DOHH2 (cell line): Measurements from ENCODE around the gene CAMTA1.

Experiments used
- H3F3A ChIP-seq: fragments of 200-600 bp; sonication (generic), shearing (Covaris generic); 2 replicates; pipeline ENCODE4 v1.6.0; 2016; ENCODE audit warnings: antibody characterized with exemption, mild to moderate bottlenecking; ENCODE audit not compliant: control insufficient read depth, insufficient read depth
- H3K27ac ChIP-seq: fragments of 200-600 bp; sonication (generic); 2 replicates; pipeline ENCODE4 v1.5.1; 2014; ENCODE audit warnings: low read depth, mild to moderate bottlenecking, low read length, moderate library complexity
- H3K27me3 ChIP-seq: fragments of 200-600 bp; sonication (generic); 2 replicates; pipeline ENCODE4 v1.6.1; 2014; ENCODE audit warnings: mild to moderate bottlenecking, low read length, mixed read lengths; ENCODE audit not compliant: control insufficient read depth
- H3K36me3 ChIP-seq: fragments of 200-600 bp; sonication (generic); 2 replicates; pipeline ENCODE4 v1.6.1; 2014; ENCODE audit warnings: mild to moderate bottlenecking, low read length, moderate library complexity, mixed read lengths; ENCODE audit not compliant: control insufficient read depth
- H3K4me1 ChIP-seq: fragments of 200-600 bp; sonication (generic); 2 replicates; pipeline ENCODE4 v1.6.1; 2014; ENCODE audit warnings: mild to moderate bottlenecking, low read length, mixed read lengths; ENCODE audit not compliant: control insufficient read depth
- H3K4me2 ChIP-seq: fragments of 200-600 bp; sonication (generic); 2 replicates; pipeline ENCODE4 v1.6.0; 2014; ENCODE audit warnings: mild to moderate bottlenecking, low read length, moderate library complexity
- H3K4me3 ChIP-seq: fragments of 200-600 bp; sonication (generic); 2 replicates; pipeline ENCODE4 v1.5.1; 2014; ENCODE audit warnings: mild to moderate bottlenecking, low read length, mixed read lengths
- H3K79me2 ChIP-seq: fragments of 200-600 bp; sonication (generic); 2 replicates; pipeline ENCODE4 v1.6.1; 2014; ENCODE audit warnings: mild to moderate bottlenecking, low read length, mixed read lengths; ENCODE audit not compliant: control insufficient read depth
- H3K9me2 ChIP-seq: fragments of 200-600 bp; sonication (generic); replicated peaks from 2 replicates; pipeline ENCODE4 v1.6.1; 2014; ENCODE audit warnings: mild to moderate bottlenecking, low read length, mixed read lengths; ENCODE audit not compliant: control insufficient read depth
- H3K9me3 ChIP-seq: fragments of 200-600 bp; sonication (generic); 2 replicates; pipeline ENCODE4 v1.6.1; 2014; ENCODE audit warnings: antibody characterized with exemption, low read length, mixed read lengths; ENCODE audit not compliant: control insufficient read depth, insufficient read depth
- H4K20me1 ChIP-seq: fragments of 200-600 bp; sonication (generic); 2 replicates; pipeline ENCODE4 v1.6.0; 2014; ENCODE audit warnings: low read depth, mild to moderate bottlenecking, antibody characterized with exemption, low read length, moderate library complexity; ENCODE audit not compliant: control insufficient read depth, insufficient read depth
- EZH2phosphoT487 ChIP-seq: fragments of 200-600 bp; sonication (generic); IDR thresholded peaks from 2 replicates; pipeline ENCODE4 v1.6.1; 2017; ENCODE audit warnings: borderline replicate concordance, mild to moderate bottlenecking, antibody characterized with exemption, low read length, moderate library complexity, mixed read lengths
- TF ChIP-seq, protein P1 (sequence below): fragments of 200-600 bp; sonication (generic); IDR thresholded peaks from one replicate; pipeline ENCODE4 v1.5.1; 2014; ENCODE audit warnings: antibody characterized with exemption, mild to moderate bottlenecking, low read depth, low read length; ENCODE audit not compliant: poor library complexity, severe bottlenecking

Gene CAMTA1

DNA sequence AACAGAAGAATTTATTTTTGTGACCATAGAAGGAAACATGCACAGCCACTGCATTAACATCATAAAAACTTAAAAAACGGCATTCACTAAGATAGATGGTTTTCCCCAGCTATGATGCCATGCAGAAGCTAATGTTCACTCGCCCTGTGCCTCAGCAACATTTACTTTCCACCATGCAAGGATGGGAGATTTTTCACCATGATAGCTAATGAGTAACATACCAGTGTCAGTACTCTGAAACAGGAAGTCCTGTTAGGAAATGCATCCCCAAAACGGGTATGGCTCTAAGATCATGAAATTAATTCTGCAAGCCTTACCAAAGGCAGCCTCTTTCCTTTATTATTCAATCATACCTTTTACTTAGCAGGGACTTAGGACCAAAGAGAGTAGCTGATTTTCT lies 968.4 kb downstream of the CAMTA1 start:
- no peaks in the 10 kb centered on the region for H3K9me3 ChIP-seq
- H4K20me1 ChIP-seq, result no peaks in the 10 kb centered on the region
- H3K4me1 ChIP-seq, result peaks cover 5% of the 10 kb centered on the region
- no peaks in the 10 kb centered on the region for H3K36me3 ChIP-seq
- no peak overlapping the region for H3K4me2 ChIP-seq
- no peak for TF ChIP-seq EZH2phosphoT487
- TF ChIP-seq, protein P1, sequence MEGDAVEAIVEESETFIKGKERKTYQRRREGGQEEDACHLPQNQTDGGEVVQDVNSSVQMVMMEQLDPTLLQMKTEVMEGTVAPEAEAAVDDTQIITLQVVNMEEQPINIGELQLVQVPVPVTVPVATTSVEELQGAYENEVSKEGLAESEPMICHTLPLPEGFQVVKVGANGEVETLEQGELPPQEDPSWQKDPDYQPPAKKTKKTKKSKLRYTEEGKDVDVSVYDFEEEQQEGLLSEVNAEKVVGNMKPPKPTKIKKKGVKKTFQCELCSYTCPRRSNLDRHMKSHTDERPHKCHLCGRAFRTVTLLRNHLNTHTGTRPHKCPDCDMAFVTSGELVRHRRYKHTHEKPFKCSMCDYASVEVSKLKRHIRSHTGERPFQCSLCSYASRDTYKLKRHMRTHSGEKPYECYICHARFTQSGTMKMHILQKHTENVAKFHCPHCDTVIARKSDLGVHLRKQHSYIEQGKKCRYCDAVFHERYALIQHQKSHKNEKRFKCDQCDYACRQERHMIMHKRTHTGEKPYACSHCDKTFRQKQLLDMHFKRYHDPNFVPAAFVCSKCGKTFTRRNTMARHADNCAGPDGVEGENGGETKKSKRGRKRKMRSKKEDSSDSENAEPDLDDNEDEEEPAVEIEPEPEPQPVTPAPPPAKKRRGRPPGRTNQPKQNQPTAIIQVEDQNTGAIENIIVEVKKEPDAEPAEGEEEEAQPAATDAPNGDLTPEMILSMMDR, result no peak
- peaks cover 16% of the 10 kb centered on the region for H3K27me3 ChIP-seq
- no peaks in the 10 kb centered on the region for H3F3A ChIP-seq
- no peak overlapping the region for H3K27ac ChIP-seq
- no peaks in the 10 kb centered on the region for H3K79me2 ChIP-seq
- H3K9me2 ChIP-seq, result no peaks in the 10 kb centered on the region
- no peak overlapping the region for H3K4me3 ChIP-seq

DNA sequence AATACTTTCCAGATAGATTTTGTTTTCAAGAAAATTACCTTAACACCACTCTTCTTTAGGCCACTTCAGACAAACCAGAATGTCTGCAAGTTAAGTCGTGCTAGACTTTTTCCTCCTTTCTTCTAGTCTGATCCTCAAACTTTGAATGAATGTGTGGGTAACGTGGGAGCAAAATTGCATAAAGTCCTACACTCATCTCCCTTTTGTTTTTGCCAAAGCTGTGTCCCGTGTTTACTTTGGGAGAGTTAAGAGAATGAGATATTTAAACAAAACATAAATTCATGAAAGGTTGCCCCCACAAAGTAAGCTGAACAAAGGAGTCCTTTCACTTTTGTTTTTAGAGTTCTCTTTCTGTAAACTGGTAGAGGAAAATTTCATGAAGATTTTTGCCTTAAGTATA lies 969.0 kb downstream of the CAMTA1 start:
- Histone ChIP-seq H3K4me3 (no peak overlapping the region), H3F3A (no peaks in the 10 kb centered on the region), H3K9me3 (no peaks in the 10 kb centered on the region), H4K20me1 (no peaks in the 10 kb centered on the region), H3K79me2 (no peaks in the 10 kb centered on the region), H3K27me3 (peaks cover 16% of the 10 kb centered on the region), H3K4me1 (peaks cover 5% of the 10 kb centered on the region), H3K27ac (no peak overlapping the region), H3K4me2 (no peak overlapping the region), H3K9me2 (no peaks in the 10 kb centered on the region), H3K36me3 (no peaks in the 10 kb centered on the region)
- TF ChIP-seq EZH2phosphoT487, result no peak
- TF ChIP-seq, protein P1, result no peak

DNA sequence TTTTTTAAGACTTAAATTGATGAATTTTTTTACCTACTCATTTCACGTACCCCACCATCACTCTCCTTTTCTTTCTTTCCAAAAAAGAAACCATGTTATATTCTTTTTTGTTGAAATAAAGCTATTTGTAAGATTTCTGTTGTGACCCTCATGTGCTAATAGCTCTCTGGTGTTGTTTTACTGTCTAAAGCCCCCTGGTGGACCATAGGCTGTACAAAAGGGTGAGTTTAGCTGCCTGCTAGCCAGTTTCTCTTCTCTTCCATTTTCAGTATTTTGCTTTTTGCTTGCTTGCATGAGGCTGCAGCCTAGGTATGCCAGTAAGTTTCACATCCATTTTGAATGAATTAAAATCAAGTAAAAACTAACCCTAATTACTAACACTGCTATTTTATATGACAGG lies 970.2 kb downstream of the CAMTA1 start:
- H3K27ac ChIP-seq, result no peak overlapping the region
- no peaks in the 10 kb centered on the region for H3K79me2 ChIP-seq
- H3K9me2 ChIP-seq, result no peaks in the 10 kb centered on the region
- H3K4me3 ChIP-seq, result no peak overlapping the region
- H3K36me3 ChIP-seq, result no peaks in the 10 kb centered on the region
- no peak overlapping the region for H3K4me2 ChIP-seq
- H3F3A ChIP-seq, result no peaks in the 10 kb centered on the region
- no peaks in the 10 kb centered on the region for H3K9me3 ChIP-seq
- H3K27me3 ChIP-seq, result peaks cover 16% of the 10 kb centered on the region
- no peaks in the 10 kb centered on the region for H4K20me1 ChIP-seq
- H3K4me1 ChIP-seq, result peaks cover 5% of the 10 kb centered on the region
- TF ChIP-seq EZH2phosphoT487, result no peak
- TF ChIP-seq, protein P1, result no peak

DNA sequence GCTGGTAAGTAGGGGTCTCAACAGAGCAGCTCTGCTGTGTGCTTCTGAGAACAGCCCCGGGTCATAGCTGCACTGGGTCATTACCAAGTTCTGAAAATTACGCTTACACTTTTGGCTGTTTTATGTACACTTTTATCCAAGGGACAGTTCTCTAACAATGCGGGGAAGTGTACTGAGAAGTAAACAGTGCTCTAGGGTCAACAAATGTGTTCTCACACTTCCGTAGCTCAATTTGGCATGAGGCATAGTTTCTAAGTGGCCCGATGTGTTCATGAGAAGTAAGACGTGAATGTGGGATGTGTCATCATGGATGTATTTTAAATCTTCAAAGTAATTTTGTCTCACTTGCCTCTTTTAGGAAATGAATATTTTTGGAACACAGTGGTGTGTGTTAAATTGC lies 975.0 kb downstream of the CAMTA1 start:
- peaks cover 6% of the 10 kb centered on the region; the same call in 1 of the 2 replicates for H3K27me3 ChIP-seq

More for the DNA sequence above, 975.0 kb downstream of the CAMTA1 start:
- Histone ChIP-seq H3K4me3 (no peak overlapping the region), H3K9me2 (no peaks in the 10 kb centered on the region), H3K4me2 (no peak overlapping the region), H3K9me3 (no peaks in the 10 kb centered on the region), H4K20me1 (no peaks in the 10 kb centered on the region), H3F3A (no peaks in the 10 kb centered on the region), H3K79me2 (no peaks in the 10 kb centered on the region), H3K4me1 (no peaks in the 10 kb centered on the region), H3K27ac (no peak overlapping the region), H3K36me3 (no peaks in the 10 kb centered on the region)
- TF ChIP-seq EZH2phosphoT487, result no peak
